GM12878 (cell line): ENCODE data around the gene LDLRAD4. TPM values are rescaled to one million over a fixed set of nuclear protein-coding genes. Genes with fewer than 3 reads are reported as not detected.

Experiments
- ATAC-seq: fragments of 200-7000 bp; cut with Tn5 transposase; 3 replicates; pipeline ENCODE4 v1.9.1; 2020; ENCODE audit warnings: mild to moderate bottlenecking, moderate library complexity
- BruUV-seq: library from RNA; stranded (reverse); fragments of 400-500 nt; replicated peaks from 2 replicates; lab custom pipeline; 2021; lab: Mats Ljungman, UMichigan
- CTCF ChIA-PET: fragments of 300-600 bp; sonication (Branson Sonifier 250); formaldehyde crosslinking; extraction: SDS; loops from one replicate; lab custom pipeline; 2021; ENCODE audit warnings: inconsistent platforms; lab: Yijun Ruan, JAX
- POLR2A ChIA-PET: fragments of 350-600 bp; formaldehyde crosslinking; extraction: SDS; loops from one replicate; lab custom pipeline; 2021; ENCODE audit warnings: inconsistent platforms; lab: Charles Lee
- RAD21 ChIA-PET: fragments of 300-600 bp; sonication (Branson Sonifier 250); formaldehyde crosslinking; loops from one replicate; lab custom pipeline; 2023; ENCODE audit warnings: antibody characterized with exemption; ENCODE audit not compliant: unreplicated experiment; lab: Charles Lee
- SMC1A ChIA-PET: fragments of 300-600 bp; sonication (Branson Sonifier 250); formaldehyde crosslinking; loops from one replicate; lab custom pipeline; 2023; ENCODE audit not compliant: unreplicated experiment, uncharacterized antibody; lab: Charles Lee
- DNase-seq: peaks from one replicate; pipeline ENCODE4 v3.0.0-alpha.2; 2011; ENCODE audit warnings: low read depth, low spot score
- FAIRE-seq: peaks from 3 replicates; lab custom pipeline; 2011; peaks lifted over from hg19 to GRCh38; lab: Jason Lieb, UNC
- H2AFZ ChIP-seq: 2 replicates; pipeline ENCODE4 v1.6.0; 2011; ENCODE audit warnings: low read depth, low read length, control low read depth; ENCODE audit not compliant: control insufficient read depth
- H3K27ac ChIP-seq: 2 replicates; pipeline ENCODE4 v1.5.1; 2011; ENCODE audit warnings: control low read depth; ENCODE audit not compliant: control insufficient read depth, insufficient read depth
- H3K27me3 ChIP-seq, 2 experiments: replicated peaks in 1 of 2; 2 replicates each; pipeline versions ENCODE4 v1.6.0 to v1.6.1; 2011; ENCODE audit warnings: low read length in 1 of 2; ENCODE audit not compliant: control insufficient read depth in 2 of 2, insufficient read depth in 2 of 2
- H3K36me3 ChIP-seq, 2 experiments: 2 replicates each; pipeline ENCODE4 v1.5.1; 2011; ENCODE audit warnings: low read length in 1 of 2; ENCODE audit not compliant: control insufficient read depth in 2 of 2, insufficient read depth in 2 of 2
- H3K4me1 ChIP-seq: 2 replicates; pipeline ENCODE4 v1.6.1; 2011; ENCODE audit warnings: mild to moderate bottlenecking, low read length, moderate library complexity, mixed read lengths; ENCODE audit not compliant: control insufficient read depth, insufficient read depth
- H3K4me2 ChIP-seq: 2 replicates; pipeline ENCODE4 v1.6.0; 2011; ENCODE audit warnings: control low read depth; ENCODE audit not compliant: control insufficient read depth, insufficient read depth
- H3K4me3 ChIP-seq: fragments of 200-600 bp; sonication (generic); 2 replicates; pipeline ENCODE4 v1.5.1; 2016
- H3K79me2 ChIP-seq: 2 replicates; pipeline ENCODE4 v1.6.0; 2011; ENCODE audit warnings: low read length; ENCODE audit not compliant: control insufficient read depth, insufficient read depth
- H3K9ac ChIP-seq: 2 replicates; pipeline ENCODE4 v1.8.0; 2011; ENCODE audit warnings: low read length, control low read depth, mixed read lengths; ENCODE audit not compliant: control insufficient read depth, insufficient read depth
- H3K9me3 ChIP-seq: replicated peaks from 3 replicates; pipeline ENCODE4 v1.5.1; 2011; ENCODE audit warnings: mild to moderate bottlenecking, low read length; ENCODE audit not compliant: control insufficient read depth, insufficient read depth
- H4K20me1 ChIP-seq: 2 replicates; pipeline ENCODE4 v1.6.0; 2011; ENCODE audit not compliant: control insufficient read depth, insufficient read depth
- EED ChIP-seq: sonication (generic); IDR thresholded peaks from 2 replicates; pipeline ENCODE4 v1.6.1; 2016; ENCODE audit warnings: antibody characterized with exemption, low read depth
- FOS ChIP-seq: IDR thresholded peaks from 3 replicates; pipeline ENCODE4 v1.6.1; 2011; ENCODE audit warnings: borderline replicate concordance; ENCODE audit not compliant: insufficient read length; ENCODE audit errors: extremely low read depth
- FOXM1 ChIP-seq: IDR thresholded peaks from 2 replicates; pipeline ENCODE4 v1.6.1; 2012; ENCODE audit warnings: low read depth, mild to moderate bottlenecking, inconsistent platforms, low read length, moderate library complexity
- GABPA ChIP-seq: IDR thresholded peaks from 2 replicates; pipeline ENCODE4 v1.6.1; 2014; ENCODE audit warnings: antibody characterized with exemption, low read depth, mild to moderate bottlenecking, inconsistent platforms
- IKZF1 ChIP-seq: fragments of 450-650 bp; conservative IDR thresholded peaks from 2 replicates; pipeline ENCODE4 v1.6.1; 2017; ENCODE audit warnings: antibody characterized with exemption, mild to moderate bottlenecking
- KDM1A ChIP-seq: fragments of 200-600 bp; sonication (generic); IDR thresholded peaks from 2 replicates; pipeline ENCODE4 v1.6.1; 2016; ENCODE audit warnings: borderline replicate concordance
- MAX ChIP-seq: IDR thresholded peaks from 2 replicates; pipeline ENCODE4 v1.6.1; 2012; ENCODE audit warnings: low read depth, low read length, improper control_type of control experiment
- MTA2 ChIP-seq: fragments of 450-650 bp; IDR thresholded peaks from 2 replicates; pipeline ENCODE4 v1.6.1; 2016; ENCODE audit warnings: low read depth, mild to moderate bottlenecking, moderate library complexity
- PKNOX1 ChIP-seq: fragments of 450-650 bp; IDR thresholded peaks from 2 replicates; pipeline ENCODE4 v1.6.1; 2016; ENCODE audit warnings: mild to moderate bottlenecking
- PML ChIP-seq: IDR thresholded peaks from 2 replicates; pipeline ENCODE4 v1.6.1; 2012; ENCODE audit warnings: low read length, inconsistent platforms
- POLR2AphosphoS5 ChIP-seq: IDR thresholded peaks from 2 replicates; pipeline ENCODE4 v1.6.1; 2011; ENCODE audit warnings: mild to moderate bottlenecking, low read length, inconsistent platforms
- POU2F2 ChIP-seq: IDR thresholded peaks from 3 replicates; pipeline ENCODE4 v1.6.1; 2011; ENCODE audit warnings: low read depth, mild to moderate bottlenecking, low read length, borderline replicate concordance
- RCOR1 ChIP-seq: conservative IDR thresholded peaks from 2 replicates; pipeline ENCODE4 v1.6.1; 2012; ENCODE audit warnings: low read depth, low read length, improper control_type of control experiment
- SMARCA5 ChIP-seq: fragments of 450-650 bp; IDR thresholded peaks from 2 replicates; pipeline ENCODE4 v1.6.1; 2017; ENCODE audit warnings: mild to moderate bottlenecking
- SUPT20H ChIP-seq: IDR thresholded peaks from 2 replicates; pipeline ENCODE4 v1.6.1; 2011; ENCODE audit warnings: low read depth, mild to moderate bottlenecking, low read length, moderate library complexity, borderline replicate concordance; ENCODE audit not compliant: control insufficient read depth
- ZBTB33 ChIP-seq: fragments of 450-650 bp; IDR thresholded peaks from 2 replicates; pipeline ENCODE4 v1.6.1; 2017; ENCODE audit warnings: mild to moderate bottlenecking
- ZNF384 ChIP-seq: IDR thresholded peaks from 2 replicates; pipeline ENCODE4 v1.6.1; 2012; ENCODE audit warnings: low read depth, mild to moderate bottlenecking, low read length, improper control_type of control experiment, borderline replicate concordance
- ZSCAN29 ChIP-seq: fragments of 450-650 bp; IDR thresholded peaks from 2 replicates; pipeline ENCODE4 v1.6.1; 2017; ENCODE audit warnings: mild to moderate bottlenecking, moderate library complexity
- WGBS: methylation state at CpG from one replicate; pipeline ENCODE4 v1.1.6; 2016; ENCODE audit warnings: low lambda C conversion rate; ENCODE audit not compliant: insufficient replicate concordance, insufficient coverage; ENCODE audit errors: missing lambda C conversion rate; 5-methylcytosine and 5-hydroxymethylcytosine counted together
- in situ Hi-C: fragments of 300-500 bp; cut with MboI; formaldehyde crosslinking; loops from 9 replicates; pipeline ENCODE4 v1.14.3; 2018; ENCODE audit warnings: mixed read lengths
- intact Hi-C: fragments of 100-400 bp; cut with micrococcal nuclease; formaldehyde crosslinking; loops from one replicate; pipeline ENCODE4 v1.14.2; 2022; ENCODE audit not compliant: unreplicated experiment
- polyA plus RNA-seq, 11 experiments: library from polyadenylated mRNA; depleted of rRNA in 4 of 11; unstranded in 6 of 11; stranded (reverse) in 5 of 11; fragments of >200 nt; fragmentation: Nextera tagmentation in 4 of 11; fragmentation: Illumina TruSeq in 1 of 11; extraction: Ambion mirVana in 4 of 11; extraction: Trizol in 1 of 11; gene quantifications; 1 replicate in 1 of 11; 2 replicates in 10 of 11; pipeline versions ENCODE4 v1.2.1 to v1.2.3, GENCODE V29; 2011 to 2016; ENCODE audit warnings: inconsistent platforms in 2 of 11, missing spikeins in 2 of 11, low read depth in 1 of 11
- total RNA-seq, 4 experiments: library from RNA; depleted of rRNA in 3 of 4; stranded (reverse); fragments of >200 nt in 3 of 4; fragmentation: Illumina TruSeq in 1 of 4; extraction: Trizol in 1 of 4; gene quantifications; 2 replicates each; pipeline versions ENCODE4 v1.2.1 to v1.2.3, GENCODE V29; 2013 to 2021

LDLRAD4 gene
- total and polyA plus RNA-seq, 10 of the 15 experiments (the other 5 are each of a cell fraction or from before 2014, with no cell fraction given), result 2.7 to 16.8 (median 11.2) TPM

GRCh38 chr18:13233787-13234783 lies 15.5 kb downstream of the LDLRAD4 start (continued):
- no peak for TF ChIP-seq POU2F2
- no peak for TF ChIP-seq PML
- TF ChIP-seq, all 136 proteins: peak for 0

GRCh38 chr18:13235421-13235831 lies 16.9 kb downstream of the LDLRAD4 start:
- no peak overlapping the region for H3K9ac ChIP-seq
- H2AFZ ChIP-seq, result no peak overlapping the region
- no peaks in the 10 kb centered on the region for H3K4me1 ChIP-seq
- no peaks in the 10 kb centered on the region for H3K36me3 ChIP-seq
- no peaks in the 10 kb centered on the region for H3K9me3 ChIP-seq
- DNase-seq (no peak), ATAC-seq (no peak), FAIRE-seq (no peak)
- intact Hi-C loops, result loop anchor here (10.0 kb wide), 1 partner anchor 59 kb away; no protein-coding TSS in a partner anchor
- H3K4me3 ChIP-seq, result no peak overlapping the region
- ChIA-PET SMC1A (no interaction called here), POLR2A (no interaction called here), CTCF (no interaction called here), RAD21 (no interaction called here)
- no peaks in the 10 kb centered on the region for H3K79me2 ChIP-seq
- no peak overlapping the region for H3K4me2 ChIP-seq
- H3K27ac ChIP-seq, result no peak overlapping the region
- H4K20me1 ChIP-seq, result no peaks in the 10 kb centered on the region
- in situ Hi-C loops, result no loop called here
- TF ChIP-seq ZNF384 (no peak), GABPA (no peak), KDM1A (no peak), FOS (no peak), MAX (no peak), ZBTB33 (no peak), SUPT20H (no peak), POU2F2 (no peak), POLR2AphosphoS5 (no peak), SMARCA5 (no peak), MTA2 (no peak), EED (no peak), ZSCAN29 (no peak), FOXM1 (no peak), PKNOX1 (no peak), RCOR1 (no peak), IKZF1 (no peak)
- BruUV-seq, result no TSS peak
- WGBS, result 59% methylated on average over 6 of the region's 6 CpGs
- H3K27me3 ChIP-seq, result peaks cover 0 to 2% of the 10 kb centered on the region in 2 experiments; a peak in 2 of 4 replicates
